Measurements from ENCODE around the gene BIN1. TPM values are rescaled to one million over a fixed set of nuclear protein-coding genes. Genes with fewer than 3 reads are reported as not detected.
A peak's percentile ranks its signal among the peaks of the same experiment; 100 is the strongest.

Gene BIN1
- total RNA-seq, 1 experiment from 2014 or later: 58.6 TPM

DNA sequence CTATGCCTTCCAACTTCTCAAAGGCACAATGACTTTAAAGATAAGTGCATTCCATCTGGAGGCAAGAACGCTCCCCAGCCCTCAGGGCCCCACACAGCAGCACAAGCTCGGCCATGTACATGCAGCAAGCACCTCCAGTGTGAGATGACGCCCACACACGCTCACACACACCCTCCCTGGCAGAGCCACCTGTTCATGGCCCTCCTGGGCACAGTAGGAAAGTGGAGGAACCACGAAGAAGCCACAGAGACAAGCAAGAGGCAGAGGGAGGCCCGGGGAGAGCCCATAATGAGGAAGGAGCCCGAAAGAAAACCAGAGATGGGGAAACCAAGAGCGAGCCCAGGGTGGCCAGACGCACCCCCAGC, 21.7 kb downstream of the BIN1 start:
- TF ChIP-seq TCF7L2 (IDR thresholded peaks at IDR 0.05; ENCODE audit: low read depth, low read length) (no peak), SIN3A (IDR thresholded peaks at IDR 0.05; ENCODE audit: borderline replicate concordance, insufficient read depth, low read depth, low read length) (no peak), POLR2AphosphoS5 (IDR thresholded peaks at IDR 0.05; ENCODE audit: low read depth, low read length) (no peak)
- TF ChIP-seq, protein P1, sequence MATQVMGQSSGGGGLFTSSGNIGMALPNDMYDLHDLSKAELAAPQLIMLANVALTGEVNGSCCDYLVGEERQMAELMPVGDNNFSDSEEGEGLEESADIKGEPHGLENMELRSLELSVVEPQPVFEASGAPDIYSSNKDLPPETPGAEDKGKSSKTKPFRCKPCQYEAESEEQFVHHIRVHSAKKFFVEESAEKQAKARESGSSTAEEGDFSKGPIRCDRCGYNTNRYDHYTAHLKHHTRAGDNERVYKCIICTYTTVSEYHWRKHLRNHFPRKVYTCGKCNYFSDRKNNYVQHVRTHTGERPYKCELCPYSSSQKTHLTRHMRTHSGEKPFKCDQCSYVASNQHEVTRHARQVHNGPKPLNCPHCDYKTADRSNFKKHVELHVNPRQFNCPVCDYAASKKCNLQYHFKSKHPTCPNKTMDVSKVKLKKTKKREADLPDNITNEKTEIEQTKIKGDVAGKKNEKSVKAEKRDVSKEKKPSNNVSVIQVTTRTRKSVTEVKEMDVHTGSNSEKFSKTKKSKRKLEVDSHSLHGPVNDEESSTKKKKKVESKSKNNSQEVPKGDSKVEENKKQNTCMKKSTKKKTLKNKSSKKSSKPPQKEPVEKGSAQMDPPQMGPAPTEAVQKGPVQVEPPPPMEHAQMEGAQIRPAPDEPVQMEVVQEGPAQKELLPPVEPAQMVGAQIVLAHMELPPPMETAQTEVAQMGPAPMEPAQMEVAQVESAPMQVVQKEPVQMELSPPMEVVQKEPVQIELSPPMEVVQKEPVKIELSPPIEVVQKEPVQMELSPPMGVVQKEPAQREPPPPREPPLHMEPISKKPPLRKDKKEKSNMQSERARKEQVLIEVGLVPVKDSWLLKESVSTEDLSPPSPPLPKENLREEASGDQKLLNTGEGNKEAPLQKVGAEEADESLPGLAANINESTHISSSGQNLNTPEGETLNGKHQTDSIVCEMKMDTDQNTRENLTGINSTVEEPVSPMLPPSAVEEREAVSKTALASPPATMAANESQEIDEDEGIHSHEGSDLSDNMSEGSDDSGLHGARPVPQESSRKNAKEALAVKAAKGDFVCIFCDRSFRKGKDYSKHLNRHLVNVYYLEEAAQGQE (IDR thresholded peaks at IDR 0.05; ENCODE audit: insufficient read depth in 1 of 2, low read depth in 2 of 2, low read length in 1 of 2): no peak
- TF ChIP-seq, protein P2, sequence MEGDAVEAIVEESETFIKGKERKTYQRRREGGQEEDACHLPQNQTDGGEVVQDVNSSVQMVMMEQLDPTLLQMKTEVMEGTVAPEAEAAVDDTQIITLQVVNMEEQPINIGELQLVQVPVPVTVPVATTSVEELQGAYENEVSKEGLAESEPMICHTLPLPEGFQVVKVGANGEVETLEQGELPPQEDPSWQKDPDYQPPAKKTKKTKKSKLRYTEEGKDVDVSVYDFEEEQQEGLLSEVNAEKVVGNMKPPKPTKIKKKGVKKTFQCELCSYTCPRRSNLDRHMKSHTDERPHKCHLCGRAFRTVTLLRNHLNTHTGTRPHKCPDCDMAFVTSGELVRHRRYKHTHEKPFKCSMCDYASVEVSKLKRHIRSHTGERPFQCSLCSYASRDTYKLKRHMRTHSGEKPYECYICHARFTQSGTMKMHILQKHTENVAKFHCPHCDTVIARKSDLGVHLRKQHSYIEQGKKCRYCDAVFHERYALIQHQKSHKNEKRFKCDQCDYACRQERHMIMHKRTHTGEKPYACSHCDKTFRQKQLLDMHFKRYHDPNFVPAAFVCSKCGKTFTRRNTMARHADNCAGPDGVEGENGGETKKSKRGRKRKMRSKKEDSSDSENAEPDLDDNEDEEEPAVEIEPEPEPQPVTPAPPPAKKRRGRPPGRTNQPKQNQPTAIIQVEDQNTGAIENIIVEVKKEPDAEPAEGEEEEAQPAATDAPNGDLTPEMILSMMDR (IDR thresholded peaks at IDR 0.05): no peak
- H3K9me3 ChIP-seq (ENCODE audit: control insufficient read depth, insufficient read depth, low read depth, low read length): no peaks in the 10 kb centered on the region
- POLR2A ChIA-PET: interaction anchor here (0.6 kb wide), 1 partner anchor 605 kb away, joined by 3 read pairs; no protein-coding TSS in a partner anchor
- CTCF ChIA-PET: interaction anchor here (1.1 to 1.3 kb wide), 2 partner anchors 17 kb away, joined by 5 read pairs; no protein-coding TSS in a partner anchor
- no peaks in the 10 kb centered on the region for H3K36me3 ChIP-seq (ENCODE audit: control insufficient read depth, insufficient read depth, low read length)
- ATAC-seq: no peak
- no peak overlapping the region for H3K4me3 ChIP-seq (ENCODE audit: low read depth in 2 of 2, low read length in 2 of 2)
- intact Hi-C loops (cut with micrococcal nuclease; ENCODE audit: unreplicated experiment): no loop called here
- DNase-seq (ENCODE audit: low read depth, low spot score): no peak
- H3K4me1 ChIP-seq (ENCODE audit: control insufficient read depth, insufficient read depth, low read length): peaks cover 59% of the 10 kb centered on the region
- BruUV-seq (replicated peaks): no TSS peak
- in situ Hi-C loops (cut with HindIII; ENCODE audit: low pct_unique_long_range_greater_than_20kb, low sequenced_read_pairs): no loop called here
- H3K27me3 ChIP-seq (ENCODE audit: control insufficient read depth, insufficient read depth, low read length): no peaks in the 10 kb centered on the region
- peak overlapping the region; percentile 18 for H3K27ac ChIP-seq (ENCODE audit: low read length)

DNA sequence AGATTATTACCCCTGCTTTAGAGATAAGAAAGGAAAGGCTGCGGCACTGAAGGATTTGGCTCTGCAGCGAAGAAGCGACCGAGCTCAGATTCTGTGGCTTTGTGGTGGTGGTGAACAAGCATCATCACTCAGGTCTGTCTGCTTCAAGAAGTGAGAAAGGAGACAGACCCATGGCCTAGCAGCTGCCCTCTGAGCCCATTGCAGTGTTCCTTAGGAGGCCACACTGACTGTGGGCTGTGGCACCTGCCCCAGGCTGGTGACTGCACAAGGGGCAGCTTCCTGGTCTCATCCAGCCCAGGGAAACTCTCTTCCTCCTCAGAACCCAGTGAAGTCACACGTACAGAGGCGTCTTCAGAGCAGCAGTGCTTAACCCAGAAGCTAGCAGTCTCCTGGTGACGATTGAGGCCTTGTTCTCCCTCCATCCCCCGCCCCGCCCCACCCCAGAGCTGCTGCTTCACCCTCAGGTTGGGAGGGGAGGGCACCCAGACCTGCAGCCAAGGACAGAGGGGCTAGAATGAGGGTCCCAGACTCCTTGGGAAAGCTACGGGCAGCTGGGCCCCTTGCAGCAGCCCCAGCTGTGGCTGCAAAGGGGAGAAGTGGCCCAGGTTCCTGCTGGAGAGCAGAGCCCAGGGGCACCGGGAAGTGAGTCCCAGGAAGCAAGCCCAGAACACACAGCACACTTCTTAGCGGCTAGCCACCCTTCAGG, 22.2 kb downstream of the BIN1 start:
- H3K4me1 ChIP-seq (ENCODE audit: control insufficient read depth, insufficient read depth, low read length): peaks cover 59% of the 10 kb centered on the region

More for the DNA sequence above, 22.2 kb downstream of the BIN1 start:
- ChIA-PET POLR2A (interaction anchor here (0.6 kb wide), 1 partner anchor 604 kb away, joined by 3 read pairs; no protein-coding TSS in a partner anchor), CTCF (interaction anchor here (1.3 kb wide), 1 partner anchor 17 kb away, joined by 5 read pairs; no protein-coding TSS in a partner anchor)
- Histone ChIP-seq H3K27me3 (ENCODE audit: control insufficient read depth, insufficient read depth, low read length) (no peaks in the 10 kb centered on the region), H3K27ac (ENCODE audit: low read length) (peak overlapping the region; percentile 18), H3K36me3 (ENCODE audit: control insufficient read depth, insufficient read depth, low read length) (no peaks in the 10 kb centered on the region), H3K9me3 (ENCODE audit: control insufficient read depth, insufficient read depth, low read depth, low read length) (no peaks in the 10 kb centered on the region), H3K4me3 (ENCODE audit: low read depth in 2 of 2, low read length in 2 of 2) (no peak overlapping the region)
- intact Hi-C loops (cut with micrococcal nuclease; ENCODE audit: unreplicated experiment) (no loop called here), in situ Hi-C loops (cut with HindIII; ENCODE audit: low pct_unique_long_range_greater_than_20kb, low sequenced_read_pairs) (no loop called here)
- ATAC-seq (peak; percentile 59), DNase-seq (ENCODE audit: low read depth, low spot score) (no peak)
- BruUV-seq (replicated peaks): no TSS peak
- TF ChIP-seq, protein P2 (IDR thresholded peaks at IDR 0.05): no peak
- TF ChIP-seq SIN3A (IDR thresholded peaks at IDR 0.05; ENCODE audit: borderline replicate concordance, insufficient read depth, low read depth, low read length) (no peak), TCF7L2 (IDR thresholded peaks at IDR 0.05; ENCODE audit: low read depth, low read length) (no peak), POLR2AphosphoS5 (IDR thresholded peaks at IDR 0.05; ENCODE audit: low read depth, low read length) (no peak)
- TF ChIP-seq, protein P1 (IDR thresholded peaks at IDR 0.05; ENCODE audit: insufficient read depth in 1 of 2, low read depth in 2 of 2, low read length in 1 of 2): no peak

Measured in Panc1 (cell line).